NT2/D1 (cell line): ENCODE results near the gene MAMDC4.

ENCODE experiments used
- YY1 ChIP-seq: IDR thresholded peaks from 2 replicates; pipeline ENCODE4 v1.6.1; 2011; ENCODE audit not compliant: insufficient read length, insufficient read depth
- ZNF274 ChIP-seq: IDR thresholded peaks from 2 replicates; pipeline ENCODE4 v1.6.1; 2011; ENCODE audit warnings: mild to moderate bottlenecking, low read depth, low read length

DNA sequence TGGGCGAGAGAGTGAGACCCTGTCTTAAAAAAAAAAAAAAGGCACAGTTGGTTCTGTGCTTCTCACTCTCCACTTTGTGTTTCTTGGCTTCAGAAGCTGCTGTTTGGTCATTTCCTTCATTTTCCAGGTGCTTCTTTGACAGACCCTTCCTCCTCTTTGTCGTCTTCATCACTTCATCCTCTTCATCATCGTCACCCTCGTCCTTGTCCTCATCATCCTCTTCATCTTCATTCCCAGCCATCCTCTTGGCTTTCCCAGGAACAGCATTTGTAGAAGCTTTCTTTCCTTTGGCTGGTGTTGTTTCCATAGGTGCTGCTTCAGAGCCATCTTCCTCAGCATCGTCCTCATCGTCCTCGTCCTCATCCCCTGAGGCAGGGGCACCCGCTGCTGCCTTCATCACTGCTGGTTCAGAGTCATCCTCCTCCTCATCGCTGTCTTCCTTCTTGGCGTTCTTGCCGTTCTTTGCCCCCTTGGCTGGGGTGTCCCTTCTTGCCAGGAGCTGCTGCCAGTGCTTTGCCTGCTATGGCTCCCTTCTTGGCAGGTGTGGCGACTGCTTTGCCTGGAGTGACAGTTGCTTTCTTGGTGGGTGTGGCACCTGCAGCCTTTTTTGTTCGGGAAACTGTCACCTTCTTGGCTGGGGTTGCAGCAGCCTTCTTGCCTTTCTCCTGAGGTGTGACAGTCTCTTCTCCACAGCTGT, 37.3 kb upstream of the MAMDC4 start:
- TF ChIP-seq YY1 (no peak), ZNF274 (no peak)
